Heart left ventricle (tissue), 16 donors: ENCODE data around the gene HS3ST3B1. TPM values are rescaled to one million over a fixed set of nuclear protein-coding genes. Genes with fewer than 3 reads are reported as not detected.

ENCODE experiments used
- ATAC-seq, 4 donors: fragments of 200-7000 bp; cut with Tn5 transposase; one replicate each; pipeline ENCODE4 v1.9.1; 2020 to 2022; ENCODE audit warnings: moderate library complexity in 4 of 4, mild to moderate bottlenecking in 3 of 4, moderate number of reproducible peaks in 1 of 4
- DNase-seq, 5 donors: peaks; one replicate each; pipeline ENCODE4 v3.0.0-alpha.2; 2020
- H3K27ac ChIP-seq, 12 donors: fragments of 200-600 bp; sonication (generic) in 4 of 12; one replicate each; pipeline versions ENCODE4 v1.5.0 to v1.8.0; 2016 to 2022; ENCODE audit warnings: mild to moderate bottlenecking in 2 of 12
- H3K27me3 ChIP-seq, 9 donors: fragments of 200-600 bp; sonication (generic) in 2 of 9; one replicate each; pipeline versions ENCODE4 v1.5.1 to v1.8.0; 2016 to 2022; ENCODE audit warnings: mild to moderate bottlenecking in 3 of 9
- H3K36me3 ChIP-seq, 9 donors: fragments of 200-600 bp; sonication (generic) in 2 of 9; one replicate each; pipeline versions ENCODE4 v1.5.0 to v1.8.0; 2018 to 2022; ENCODE audit warnings: mild to moderate bottlenecking in 2 of 9
- H3K4me1 ChIP-seq, 12 donors: fragments of 200-600 bp; sonication (generic) in 4 of 12; one replicate each; pipeline versions ENCODE4 v1.5.0 to v1.8.0; 2016 to 2022; ENCODE audit warnings: mild to moderate bottlenecking in 3 of 12
- H3K4me3 ChIP-seq, 12 donors: fragments of 200-600 bp; sonication (generic) in 4 of 12; one replicate each; pipeline versions ENCODE4 v1.5.0 to v1.8.0; 2017 to 2022; ENCODE audit warnings: mild to moderate bottlenecking in 9 of 12, moderate library complexity in 4 of 12
- H3K9me3 ChIP-seq, 12 donors: fragments of 200-600 bp; sonication (generic) in 4 of 12; one replicate each; pipeline versions ENCODE4 v1.5.0 to v1.8.0; 2016 to 2022; ENCODE audit warnings: mild to moderate bottlenecking in 1 of 12
- CTCF ChIP-seq, 12 donors: fragments of 200-600 bp; sonication (generic) in 4 of 12; IDR thresholded peaks; one replicate each; pipeline versions ENCODE4 v1.5.0 to v1.8.0; 2018 to 2022; ENCODE audit warnings: antibody characterized with exemption in 12 of 12, mild to moderate bottlenecking in 5 of 12
- POLR2A ChIP-seq, 2 donors: fragments of 450-650 bp; IDR thresholded peaks; one replicate each; pipeline ENCODE4 v1.6.1; 2017; ENCODE audit warnings: antibody characterized with exemption in 2 of 2, mild to moderate bottlenecking in 2 of 2, moderate library complexity in 2 of 2
- WGBS, 4 donors: extraction: QIAGEN DNeasy Blood & Tissue Kit in 2 of 4; methylation state at CpG; one replicate each; pipeline versions ENCODE4 v1.1.5 to v1.1.7; 2013 to 2018; 5-methylcytosine and 5-hydroxymethylcytosine counted together
- intact Hi-C, 10 donors: fragments of 100-400 bp; cut with DNase I; formaldehyde crosslinking; loops; one replicate each; pipeline versions ENCODE4 v1.11.1 to v1.14.2; 2022
- polyA plus RNA-seq, 2 donors: library from polyadenylated mRNA; stranded (reverse); fragments of 200-250 nt; gene quantifications; one replicate each; pipeline ENCODE4 v1.2.3, GENCODE V29; 2013
- total RNA-seq, 9 donors: library from RNA; depleted of rRNA in 2 of 9; stranded (reverse); fragments of >200 nt in 2 of 9; fragmentation: NEBNext Ultra II Directional in 3 of 9; extraction: Animal tissue kit (Norgen Biotek cat#: 25700) in 3 of 9; gene quantifications; one replicate each; pipeline versions ENCODE4 v1.1.0 to v1.2.4, GENCODE V29; 2016 to 2023
- donor health status: ischemic (EF 13 %, LVEDD 7.1; RV severe dilation, severe dysfunction).
- donor health status: healthy with polysubstance abuse.
- donor health status: DM: no; HTN: yes; CAD: no.
- donor health status: DM: no; HTN: no; CAD: no.
- donor health status: ischemic (EF 25% LVEDD 6.9; RV normal size, moderate dysfunction).
- donor health status: ischemic (EF 25% LVEDD 5.7; RV mildly dilated, moderate dysfunction).
- donor health status: healthy.
- donor health status: DM: yes; HTN: yes; CAD: no.
- donor health status: ischemic (EF 35%, LVEDD 5.7; RV mildly dilated, moderate dysfunction).
- donor health status: nonischemic (EF 11% LVEDD 7.7; RV severe dilation, severe dysfunction).
- donor health status: DM: yes; HTN: yes; CAD: no.
- donor health status: PGD.
- donor health status: ischemic (EF 29% LVEDD 5.4; RV normal size, mild dysfunction).
- donor health status: nonischemic (EF 23%, LVEDD 6.1; RV moderate dilation, normal function).

HS3ST3B1 gene
- total and polyA plus RNA-seq, 11 donors: 0.61 to 3.9 (median 2.9) TPM

- no peak for ATAC-seq
- 45 to 63% (median 63%) methylated on average over 2 of the region's 2 CpGs for WGBS, 4 donors
These were observed 60.6 kb downstream of the HS3ST3B1 start for GRCh38 chr17:14361470-14361869.

GRCh38 chr17:14361945-14362508, 61.1 kb downstream of the HS3ST3B1 start:
- intact Hi-C loops: no loop called here
- Histone ChIP-seq H3K4me1 (peaks cover 0 to 19% (median 0%) of the 10 kb centered on the region in 12 donors), H3K9me3 (no peaks in the 10 kb centered on the region), H3K27me3 (no peaks in the 10 kb centered on the region), H3K27ac (no peak overlapping the region), H3K36me3 (no peaks in the 10 kb centered on the region), H3K4me3 (no peak overlapping the region)
- no peak for TF ChIP-seq POLR2A (IDR thresholded peaks at IDR 0.05)
- no peak for TF ChIP-seq CTCF (IDR thresholded peaks at IDR 0.05)
- ATAC-seq (no peak), DNase-seq (no peak)
- 79 to 90% (median 83%) methylated on average over 2 of the region's 2 CpGs for WGBS, 4 donors

More at GRCh38 chr17:14361470-14361869, 60.6 kb downstream of the HS3ST3B1 start:
- Histone ChIP-seq H3K4me3 (no peak overlapping the region), H3K36me3 (no peaks in the 10 kb centered on the region), H3K9me3 (no peaks in the 10 kb centered on the region), H3K27ac (no peak overlapping the region), H3K27me3 (no peaks in the 10 kb centered on the region), H3K4me1 (peaks cover 0 to 19% (median 0%) of the 10 kb centered on the region in 12 donors)
- DNase-seq: no peak
- intact Hi-C loops: no loop called here
- TF ChIP-seq CTCF (IDR thresholded peaks at IDR 0.05): no peak

GRCh38 chr17:14366199-14366598, 65.3 kb downstream of the HS3ST3B1 start:
- TF ChIP-seq CTCF (IDR thresholded peaks at IDR 0.05): no peak
- no peak for TF ChIP-seq POLR2A (IDR thresholded peaks at IDR 0.05)
- H3K27me3 ChIP-seq: no peaks in the 10 kb centered on the region
- no peaks in the 10 kb centered on the region for H3K9me3 ChIP-seq
- intact Hi-C loops: no loop called here
- DNase-seq: no peak
- no peak overlapping the region for H3K4me3 ChIP-seq
- H3K36me3 ChIP-seq: no peaks in the 10 kb centered on the region
- no peak overlapping the region for H3K27ac ChIP-seq
- ATAC-seq: no peak
- 56 to 68% (median 65%) methylated on average over 3 of the region's 3 CpGs for WGBS, 4 donors
- no peaks in the 10 kb centered on the region for H3K4me1 ChIP-seq

- intact Hi-C loops: no loop called here
- Histone ChIP-seq H3K36me3 (no peaks in the 10 kb centered on the region), H3K9me3 (no peaks in the 10 kb centered on the region), H3K27ac (no peak overlapping the region), H3K4me1 (no peaks in the 10 kb centered on the region), H3K27me3 (peaks cover 0 to 8% (median 0%) of the 10 kb centered on the region in 9 donors), H3K4me3 (no peak overlapping the region)
- TF ChIP-seq POLR2A (IDR thresholded peaks at IDR 0.05): no peak
- TF ChIP-seq CTCF (IDR thresholded peaks at IDR 0.05): no peak
- DNase-seq (no peak), ATAC-seq (no peak)
- WGBS, 4 donors: 74 to 80% (median 76%) methylated on average over 6 of the region's 6 CpGs
These were observed 71.6 kb downstream of the HS3ST3B1 start for GRCh38 chr17:14372461-14372860.
